ENCODE results near the gene TRIP4.

- TF ChIP-seq CTCF (conservative IDR thresholded peaks at IDR 0.05 in 1 of 2, IDR thresholded peaks at IDR 0.05 in 1 of 2; ENCODE audit: extremely low read depth in 1 of 2, insufficient read depth in 1 of 2, low read depth in 1 of 2, low read length in 2 of 2) (no peak), EZH2 (IDR thresholded peaks at IDR 0.05; ENCODE audit: borderline replicate concordance, low read length) (no peak)
Measured at GRCh38 chr15:64343841-64344240, 43.8 kb upstream of the TRIP4 start.
